SK-N-SH (cell line): Measurements from ENCODE around the gene ANKH. TPM values are rescaled to one million over a fixed set of nuclear protein-coding genes. Genes with fewer than 3 reads are reported as not detected.

Source experiments
- CTCF ChIA-PET: fragments of 300-600, 350-600 bp; formaldehyde crosslinking; extraction: SDS; loops from one replicate; lab custom pipeline; 2021; lab: Yijun Ruan, JAX
- POLR2A ChIA-PET: fragments of 350-600 bp; sonication (Branson Sonifier 250); formaldehyde crosslinking; extraction: SDS; loops from one replicate; lab custom pipeline; 2020; ENCODE audit warnings: antibody characterized with exemption, inconsistent platforms; lab: Yijun Ruan, JAX
- DNase-seq: peaks from one replicate; pipeline ENCODE4 v3.0.0; 2012
- H2AFZ ChIP-seq: fragments of 200-600 bp; sonication (generic); 2 replicates; pipeline ENCODE4 v1.8.1; 2016; ENCODE audit warnings: antibody characterized with exemption, mild to moderate bottlenecking, low read depth
- H3F3A ChIP-seq: fragments of 200-600 bp; sonication (generic); replicated peaks from 2 replicates; pipeline ENCODE3; 2016; ENCODE audit warnings: antibody characterized with exemption, mild to moderate bottlenecking; ENCODE audit not compliant: insufficient read depth
- H3K27ac ChIP-seq, 2 experiments: fragments of 200-500 bp in 1 of 2; fragments of 200-600 bp in 1 of 2; sonication (Bioruptor generic) in 1 of 2; sonication (generic), shearing (Covaris generic) in 1 of 2; 2 replicates each; pipeline versions ENCODE4 v1.5.1 to v1.6.1; 2014 to 2016; ENCODE audit warnings: low read depth in 2 of 2, inconsistent platforms in 1 of 2, low read length in 1 of 2, mild to moderate bottlenecking in 1 of 2, mixed read lengths in 1 of 2
- H3K27me3 ChIP-seq: fragments of 200-600 bp; sonication (generic), shearing (Covaris generic); 2 replicates; pipeline ENCODE4 v1.6.1; 2016; ENCODE audit warnings: mixed run types; ENCODE audit not compliant: insufficient read depth
- H3K36me3 ChIP-seq, 2 experiments: fragments of 200-500 bp in 1 of 2; fragments of 200-600 bp in 1 of 2; sonication (Bioruptor generic) in 1 of 2; sonication (generic) in 1 of 2; replicated peaks in 1 of 2; 2 replicates each; pipeline versions ENCODE3 to v1.5.1; 2014 to 2016; ENCODE audit warnings: low read length in 1 of 2, mild to moderate bottlenecking in 1 of 2; ENCODE audit not compliant: insufficient read depth in 2 of 2, control insufficient read depth in 1 of 2
- H3K4me1 ChIP-seq, 2 experiments: fragments of 200-500 bp in 1 of 2; fragments of 200-600 bp in 1 of 2; sonication (Bioruptor generic) in 1 of 2; sonication (generic), shearing (Covaris generic) in 1 of 2; 2 replicates each; pipeline versions ENCODE4 v1.5.1 to v1.6.1; 2014 to 2016; ENCODE audit warnings: low read depth in 1 of 2, low read length in 1 of 2, mixed run types in 1 of 2; ENCODE audit not compliant: insufficient read depth in 2 of 2, control insufficient read depth in 1 of 2
- H3K4me2 ChIP-seq: fragments of 200-600 bp; sonication (generic), shearing (Covaris generic); 2 replicates; pipeline ENCODE4 v1.6.1; 2017; ENCODE audit warnings: mixed run types
- H3K4me3 ChIP-seq, 2 experiments: fragments of 200-500 bp in 1 of 2; fragments of 200-600 bp in 1 of 2; sonication (Bioruptor generic) in 1 of 2; sonication (generic), shearing (Covaris generic) in 1 of 2; 2 replicates each; pipeline versions ENCODE4 v1.5.1 to v1.8.1; 2014 to 2016; ENCODE audit warnings: low read depth in 2 of 2, inconsistent platforms in 1 of 2, low read length in 1 of 2, mild to moderate bottlenecking in 1 of 2, mixed read lengths in 1 of 2, moderate library complexity in 1 of 2
- H3K79me2 ChIP-seq: fragments of 200-600 bp; sonication (generic); 2 replicates; pipeline ENCODE4 v1.8.1; 2017; ENCODE audit warnings: mild to moderate bottlenecking; ENCODE audit not compliant: insufficient read depth
- H3K9ac ChIP-seq: fragments of 200-600 bp; sonication (generic); 2 replicates; pipeline ENCODE4 v1.6.1; 2017; ENCODE audit warnings: mixed run types
- H3K9me2 ChIP-seq: fragments of 200-600 bp; sonication (generic); 2 replicates; pipeline ENCODE4 v1.6.1; 2017; ENCODE audit warnings: mixed run types
- H3K9me3 ChIP-seq: fragments of 200-600 bp; sonication (generic); 2 replicates; pipeline ENCODE4 v1.6.1; 2017; ENCODE audit warnings: mixed run types, mild to moderate bottlenecking, moderate library complexity
- H4K20me1 ChIP-seq: fragments of 200-600 bp; sonication (generic); 2 replicates; pipeline ENCODE4 v1.6.1; 2017; ENCODE audit warnings: mild to moderate bottlenecking, mixed run types; ENCODE audit not compliant: insufficient read depth
- ELF1 ChIP-seq: IDR thresholded peaks from 2 replicates; pipeline ENCODE4 v1.4.0; 2012
- EP300 ChIP-seq, 2 experiments: IDR thresholded peaks; 2 replicates each; pipeline versions ENCODE4 v1.4.0 to v1.6.1; 2012; ENCODE audit warnings: borderline replicate concordance in 1 of 2, low read depth in 1 of 2, low read length in 1 of 2
- FOSL2 ChIP-seq: IDR thresholded peaks from 2 replicates; pipeline ENCODE4 v1.4.0; 2012; ENCODE audit warnings: low read depth, mild to moderate bottlenecking, moderate library complexity, borderline replicate concordance
- GABPA ChIP-seq: IDR thresholded peaks from 2 replicates; pipeline ENCODE4 v1.4.0; 2012; ENCODE audit warnings: low read depth, mild to moderate bottlenecking
- JUND ChIP-seq: IDR thresholded peaks from 2 replicates; pipeline ENCODE4 v1.4.0; 2012
- NFIC ChIP-seq: IDR thresholded peaks from 2 replicates; pipeline ENCODE4 v1.4.0; 2012; ENCODE audit warnings: borderline replicate concordance
- NRF1 ChIP-seq: IDR thresholded peaks from 2 replicates; pipeline ENCODE4 v1.6.1; 2012; ENCODE audit warnings: low read depth, mild to moderate bottlenecking, low read length
- POLR2AphosphoS5 ChIP-seq: IDR thresholded peaks from 2 replicates; pipeline ENCODE4 v1.6.1; 2012; ENCODE audit warnings: low read depth, low read length
- RAD21 ChIP-seq: IDR thresholded peaks from 2 replicates; pipeline ENCODE4 v1.6.1; 2012; ENCODE audit warnings: mild to moderate bottlenecking, low read length
- RXRA ChIP-seq: IDR thresholded peaks from 2 replicates; pipeline ENCODE4 v1.4.0; 2012; ENCODE audit warnings: low read depth, mild to moderate bottlenecking, borderline replicate concordance
- SIN3A ChIP-seq: IDR thresholded peaks from 2 replicates; pipeline ENCODE4 v1.6.1; 2012; ENCODE audit warnings: low read depth, mild to moderate bottlenecking, low read length, moderate library complexity, borderline replicate concordance
- SMC3 ChIP-seq: IDR thresholded peaks from 2 replicates; pipeline ENCODE4 v1.6.1; 2012; ENCODE audit warnings: low read depth, low read length, improper control_type of control experiment
- WGBS: methylation state at CpG from one replicate; pipeline ENCODE4 v1.1.6; 2017; ENCODE audit warnings: low lambda C conversion rate; 5-methylcytosine and 5-hydroxymethylcytosine counted together
- polyA plus RNA-seq, 3 experiments: library from polyadenylated mRNA; depleted of rRNA; stranded (reverse); fragments of >200 nt; gene quantifications; 2 replicates each; pipeline ENCODE4 v1.2.3, GENCODE V29; 2012
- TF ChIP-seq, protein P1 (sequence below): IDR thresholded peaks from 2 replicates; pipeline ENCODE4 v1.4.0; 2012; ENCODE audit warnings: low read depth, borderline replicate concordance
- TF ChIP-seq, protein P2 (sequence below): fragments of 150-350 bp; IDR thresholded peaks from 2 replicates; pipeline ENCODE4 v1.6.1; 2017; ENCODE audit warnings: antibody characterized with exemption, low read length, low read depth, borderline replicate concordance
- TF ChIP-seq, protein P3 (sequence below): fragments of 150-350 bp; IDR thresholded peaks from 2 replicates; pipeline ENCODE4 v1.6.1; 2016; ENCODE audit warnings: mild to moderate bottlenecking, low read depth, low read length

Gene ANKH
- polyA plus RNA-seq, 1 of the 3 experiments (the other 2 are of a cell fraction): 22.0 TPM

DNA sequence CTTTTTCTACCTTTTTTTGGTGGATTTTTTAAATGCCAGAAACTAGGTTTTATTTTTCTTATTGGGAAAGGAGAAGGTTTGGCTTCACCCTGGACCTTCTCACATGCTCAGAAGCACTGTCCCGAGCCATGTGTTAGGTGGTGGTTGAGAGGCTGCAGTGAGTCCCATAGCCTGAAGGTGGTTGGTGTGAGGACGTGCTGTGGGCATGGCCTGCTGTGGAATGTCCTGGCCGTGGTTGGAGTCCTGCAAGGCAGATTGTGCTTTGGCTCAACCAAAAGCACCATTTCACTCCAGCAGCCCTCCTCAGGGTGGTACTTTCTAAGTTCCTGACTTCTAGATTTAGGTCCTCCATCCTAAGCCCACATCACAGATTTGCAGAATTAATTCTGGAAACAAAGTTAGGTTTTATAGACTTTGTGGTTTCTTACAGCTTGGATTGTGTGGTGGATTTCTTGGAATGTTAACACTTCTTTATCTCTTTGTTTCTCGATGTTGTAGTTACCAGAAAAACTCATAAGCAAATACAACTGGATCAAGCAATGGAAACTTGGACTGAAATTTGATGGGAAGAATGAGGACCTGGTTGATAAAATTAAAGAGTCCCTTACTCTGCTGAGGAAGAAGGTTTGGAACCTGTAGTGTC, 184.4 kb downstream of the ANKH start:
- no peaks in the 10 kb centered on the region for H4K20me1 ChIP-seq
- no peak overlapping the region for H3K27ac ChIP-seq
- H3K27me3 ChIP-seq: no peaks in the 10 kb centered on the region
- H3F3A ChIP-seq: peaks cover 6% of the 10 kb centered on the region
- ChIA-PET CTCF (interaction anchor here (1.0 to 5.3 kb wide), 4 partner anchors 11 to 317 kb away, joined by 3 to 41 read pairs (median 10); no protein-coding TSS in a partner anchor), POLR2A (no interaction called here)
- WGBS: 88% methylated on average over 4 of the region's 4 CpGs
- H3K36me3 ChIP-seq: peaks cover 73 to 75% of the 10 kb centered on the region in 2 experiments
- no peaks in the 10 kb centered on the region for H3K9me3 ChIP-seq
- H3K4me3 ChIP-seq: no peak overlapping the region
- no peaks in the 10 kb centered on the region for H3K9me2 ChIP-seq
- H3K9ac ChIP-seq: no peak overlapping the region
- H2AFZ ChIP-seq: no peak overlapping the region
- no peak for DNase-seq
- no peak overlapping the region for H3K4me2 ChIP-seq
- TF ChIP-seq SIN3A (no peak), RAD21 (no peak), ELF1 (no peak), JUND (no peak), RXRA (no peak), EP300 (IDR thresholded peaks at IDR 0.05; ENCODE audit: borderline replicate concordance in 1 of 2, low read depth in 1 of 2, low read length in 1 of 2) (no peak), NFIC (no peak), GABPA (no peak), POLR2AphosphoS5 (no peak), FOSL2 (no peak), SMC3 (no peak)
- TF ChIP-seq, protein P1, sequence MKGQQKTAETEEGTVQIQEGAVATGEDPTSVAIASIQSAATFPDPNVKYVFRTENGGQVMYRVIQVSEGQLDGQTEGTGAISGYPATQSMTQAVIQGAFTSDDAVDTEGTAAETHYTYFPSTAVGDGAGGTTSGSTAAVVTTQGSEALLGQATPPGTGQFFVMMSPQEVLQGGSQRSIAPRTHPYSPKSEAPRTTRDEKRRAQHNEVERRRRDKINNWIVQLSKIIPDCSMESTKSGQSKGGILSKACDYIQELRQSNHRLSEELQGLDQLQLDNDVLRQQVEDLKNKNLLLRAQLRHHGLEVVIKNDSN: no peak
- TF ChIP-seq, protein P2, sequence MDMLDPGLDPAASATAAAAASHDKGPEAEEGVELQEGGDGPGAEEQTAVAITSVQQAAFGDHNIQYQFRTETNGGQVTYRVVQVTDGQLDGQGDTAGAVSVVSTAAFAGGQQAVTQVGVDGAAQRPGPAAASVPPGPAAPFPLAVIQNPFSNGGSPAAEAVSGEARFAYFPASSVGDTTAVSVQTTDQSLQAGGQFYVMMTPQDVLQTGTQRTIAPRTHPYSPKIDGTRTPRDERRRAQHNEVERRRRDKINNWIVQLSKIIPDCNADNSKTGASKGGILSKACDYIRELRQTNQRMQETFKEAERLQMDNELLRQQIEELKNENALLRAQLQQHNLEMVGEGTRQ: no peak
- peaks cover 4% of the 10 kb centered on the region; the same call in 1 of the 2 replicates for H3K79me2 ChIP-seq
- H3K4me1 ChIP-seq: peaks cover 0 to 11% of the 10 kb centered on the region in 2 experiments; a peak in 2 of 4 replicates

DNA sequence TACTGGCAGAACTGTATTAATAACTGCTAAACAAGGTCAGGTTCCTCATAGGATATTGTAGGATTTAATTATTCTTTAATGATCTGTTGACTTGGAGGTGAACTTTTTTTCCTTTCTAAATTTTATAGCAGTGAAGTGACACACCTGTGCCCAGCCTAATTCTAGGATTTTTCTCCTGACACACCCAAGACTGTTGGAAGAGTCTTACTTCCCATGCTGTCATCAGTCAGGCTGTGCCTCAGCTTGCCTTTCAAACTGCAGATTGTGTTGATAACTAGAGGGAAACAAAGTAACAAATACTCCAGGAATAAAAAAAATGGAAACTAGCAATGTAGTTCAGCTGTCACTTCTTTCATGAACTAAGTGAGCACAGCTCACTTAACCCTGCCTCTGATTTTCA, 185.1 kb downstream of the ANKH start:
- peaks cover 4% of the 10 kb centered on the region; the same call in 1 of the 2 replicates for H3K79me2 ChIP-seq
- H4K20me1 ChIP-seq: no peaks in the 10 kb centered on the region
- H3K27ac ChIP-seq: no peak overlapping the region
- H3K9me3 ChIP-seq: no peaks in the 10 kb centered on the region
- peaks cover 6% of the 10 kb centered on the region for H3F3A ChIP-seq
- H3K4me3 ChIP-seq: no peak overlapping the region
- POLR2A ChIA-PET: interaction anchor here (1.2 kb wide), 1 partner anchor 246 kb away, joined by 4 read pairs; no protein-coding TSS in a partner anchor
- H3K9ac ChIP-seq: no peak overlapping the region
- no peak for DNase-seq
- no peak for TF ChIP-seq NRF1
- TF ChIP-seq, protein P3, sequence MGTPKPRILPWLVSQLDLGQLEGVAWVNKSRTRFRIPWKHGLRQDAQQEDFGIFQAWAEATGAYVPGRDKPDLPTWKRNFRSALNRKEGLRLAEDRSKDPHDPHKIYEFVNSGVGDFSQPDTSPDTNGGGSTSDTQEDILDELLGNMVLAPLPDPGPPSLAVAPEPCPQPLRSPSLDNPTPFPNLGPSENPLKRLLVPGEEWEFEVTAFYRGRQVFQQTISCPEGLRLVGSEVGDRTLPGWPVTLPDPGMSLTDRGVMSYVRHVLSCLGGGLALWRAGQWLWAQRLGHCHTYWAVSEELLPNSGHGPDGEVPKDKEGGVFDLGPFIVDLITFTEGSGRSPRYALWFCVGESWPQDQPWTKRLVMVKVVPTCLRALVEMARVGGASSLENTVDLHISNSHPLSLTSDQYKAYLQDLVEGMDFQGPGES: no peak
- H3K36me3 ChIP-seq: peaks cover 74 to 75% of the 10 kb centered on the region in 2 experiments
- CTCF ChIA-PET: interaction anchor here (0.6 to 5.3 kb wide), 11 partner anchors 11 to 331 kb away, joined by 3 to 41 read pairs (median 5); no protein-coding TSS in a partner anchor
- no peaks in the 10 kb centered on the region for H3K9me2 ChIP-seq
- H2AFZ ChIP-seq: no peak overlapping the region
- H3K4me1 ChIP-seq: peaks cover 0 to 11% of the 10 kb centered on the region in 2 experiments; a peak in 2 of 4 replicates
- no peak overlapping the region for H3K4me2 ChIP-seq
- no peaks in the 10 kb centered on the region for H3K27me3 ChIP-seq
